GM19351 (cell line): Measurements from ENCODE around the gene DGKH.

ENCODE experiments used
- ATAC-seq: cut with Tn5 transposase; IDR thresholded peaks from one replicate; pipeline ENCODE4 v1.9.1; 2021; ENCODE audit warnings: mild to moderate bottlenecking, moderate library complexity; ENCODE audit not compliant: unreplicated experiment

The DGKH gene

GRCh38 chr13:42274386-42275097 is 226.1 kb downstream of the DGKH start:
- ATAC-seq: no peak

GRCh38 chr13:42275098-42275471 is 226.6 kb downstream of the DGKH start:
- peak; percentile 35 for ATAC-seq

- ATAC-seq: no peak
Measured at GRCh38 chr13:42275506-42275905, 227.1 kb downstream of the DGKH start.

- no peak for ATAC-seq
Measured at GRCh38 chr13:42276683-42277082, 228.2 kb downstream of the DGKH start.

GRCh38 chr13:42277618-42278276 is 229.3 kb downstream of the DGKH start:
- ATAC-seq: no peak

DNA sequence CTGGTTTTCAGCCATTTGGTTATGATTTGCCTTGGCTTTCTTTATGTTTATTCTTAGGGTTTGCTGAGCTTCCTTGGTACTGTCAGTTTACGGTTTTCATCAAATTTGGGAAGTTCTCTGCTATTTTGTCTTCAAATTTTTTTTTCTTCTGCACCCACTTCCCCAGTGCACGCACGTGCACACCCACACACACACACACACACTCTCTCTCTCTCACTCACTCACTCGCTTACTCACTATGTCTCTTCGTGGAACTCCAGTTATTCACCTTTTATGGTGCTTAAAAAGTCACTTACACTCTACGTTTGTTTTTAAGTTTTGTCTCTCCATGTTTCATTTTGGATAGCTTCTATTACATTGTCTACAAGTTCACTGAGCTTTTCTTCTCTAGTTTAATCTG is 230.6 kb downstream of the DGKH start:
- no peak for ATAC-seq

- no peak for ATAC-seq
Measured at GRCh38 chr13:42279986-42280385, 231.5 kb downstream of the DGKH start.

GRCh38 chr13:42280537-42280936 is 232.1 kb downstream of the DGKH start:
- no peak for ATAC-seq

GRCh38 chr13:42283574-42283973 is 235.1 kb downstream of the DGKH start:
- no peak for ATAC-seq

DNA sequence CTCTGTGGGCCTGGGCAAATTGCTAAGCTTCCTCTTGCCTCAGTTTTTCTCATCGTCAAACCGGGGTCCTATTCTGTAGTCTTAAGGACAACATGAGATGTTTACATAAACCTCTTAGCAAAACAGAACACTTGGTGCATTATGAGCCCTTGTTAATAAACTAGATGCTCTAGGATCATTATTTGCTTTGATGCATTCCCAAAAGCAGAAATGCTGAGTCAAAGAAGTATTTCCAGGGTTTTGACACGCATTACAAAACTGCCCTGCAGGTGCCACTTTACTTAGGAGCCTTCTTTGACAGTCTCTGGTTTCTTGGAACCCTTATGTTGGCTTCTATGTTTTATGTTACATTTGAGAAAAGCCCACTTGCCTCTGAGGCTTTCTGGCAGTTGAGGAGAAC is 235.6 kb downstream of the DGKH start:
- no peak for ATAC-seq
